GM19324 (cell line): ENCODE results near the gene ING1.
"Not testable (repeated sequence)": the region's sequence is repeated elsewhere in the genome, so short reads cannot be mapped to it uniquely, and the experiment has no call there.

Experiments used
- ATAC-seq: cut with Tn5 transposase; IDR thresholded peaks from one replicate; pipeline ENCODE4 v1.9.1; 2021; ENCODE audit warnings: mild to moderate bottlenecking, moderate library complexity; ENCODE audit not compliant: unreplicated experiment, low FRiP score

The ING1 gene

DNA sequence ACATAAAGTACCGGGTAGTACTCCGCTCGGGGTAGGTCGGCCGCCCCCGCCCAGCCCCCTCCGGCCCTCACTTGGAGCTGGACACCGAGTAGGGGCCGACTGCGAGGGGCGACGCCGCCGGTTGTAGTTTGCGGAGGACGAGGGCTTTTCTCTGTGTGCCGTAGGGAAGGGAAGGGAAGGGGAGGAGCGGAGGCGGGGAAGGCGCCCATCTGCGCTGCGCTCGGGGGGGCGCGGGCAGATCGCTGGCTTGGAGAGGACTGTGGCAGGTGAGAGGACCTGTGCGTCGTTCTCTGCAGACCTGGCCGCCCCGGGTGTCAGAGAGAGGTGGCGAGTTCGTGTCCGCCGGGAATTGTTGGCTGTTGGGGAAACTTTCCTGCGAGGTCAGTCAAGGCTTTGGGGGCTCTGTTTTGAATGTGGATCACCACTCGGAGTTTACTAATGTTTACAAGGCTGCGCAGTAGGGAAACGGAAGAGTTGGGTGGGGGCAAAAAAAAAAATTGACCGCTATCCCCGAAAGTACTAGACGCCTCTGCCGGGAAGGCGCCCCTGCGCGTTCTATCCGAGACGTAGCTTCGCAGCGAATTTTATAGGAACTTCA lies 1.4 kb downstream of the ING1 start:
- no peak for ATAC-seq

DNA sequence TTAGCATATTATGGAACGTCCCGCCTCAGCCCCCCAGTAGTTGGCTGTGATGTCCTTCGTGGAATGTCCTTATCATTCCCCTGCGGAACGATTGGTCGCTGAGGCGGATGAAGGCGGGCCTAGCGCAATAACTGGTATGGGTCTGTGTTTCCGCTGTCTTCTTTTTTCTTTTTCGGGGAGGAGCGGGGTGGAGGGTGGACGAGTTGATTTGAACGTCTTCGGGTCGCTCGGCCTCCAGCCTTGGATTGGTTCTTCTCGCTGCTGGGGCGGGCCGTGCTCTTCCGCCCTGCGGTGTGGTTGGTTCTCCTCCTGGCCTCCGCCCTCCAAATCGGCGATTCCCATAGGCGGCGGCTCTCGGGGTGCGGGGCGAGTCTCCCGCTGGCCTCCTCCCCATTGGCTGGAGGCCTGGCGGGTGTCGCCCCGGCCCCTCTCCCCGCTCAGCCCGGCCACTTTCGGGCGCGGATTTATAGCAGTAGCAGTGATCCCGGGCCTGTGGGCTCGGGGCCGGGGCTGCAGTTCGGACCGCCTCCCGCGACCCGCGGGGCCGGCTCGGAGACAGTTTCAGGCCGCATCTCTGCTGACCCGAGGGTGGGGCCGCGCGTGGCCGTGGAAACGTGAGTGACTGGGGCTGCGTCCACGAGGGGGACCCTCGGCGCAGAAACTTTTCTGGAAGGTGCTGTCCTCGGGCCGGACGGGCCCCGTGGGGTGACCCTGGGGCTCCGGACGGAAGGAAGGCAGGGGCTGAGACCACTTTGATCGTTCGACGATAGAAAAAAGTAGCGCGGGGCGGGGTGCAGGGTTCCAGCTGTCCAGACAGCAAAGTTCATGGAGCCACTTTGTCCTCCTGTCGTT lies 2.1 kb downstream of the ING1 start:
- ATAC-seq, result peak; percentile 64

DNA sequence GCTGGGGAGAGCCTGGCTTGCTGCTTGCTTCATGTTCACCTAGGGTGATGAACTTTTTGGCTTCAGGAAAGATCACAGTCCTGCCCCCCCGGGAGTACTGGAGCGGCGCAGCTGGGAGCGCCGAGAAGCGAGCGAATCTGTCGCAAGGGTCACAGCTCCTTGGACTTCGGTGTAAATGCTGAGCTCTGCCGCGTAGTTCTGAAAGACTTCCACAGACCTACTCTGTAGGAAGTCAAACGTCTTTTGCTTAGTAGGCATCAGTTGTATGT lies 2.7 kb downstream of the ING1 start:
- no peak for ATAC-seq

DNA sequence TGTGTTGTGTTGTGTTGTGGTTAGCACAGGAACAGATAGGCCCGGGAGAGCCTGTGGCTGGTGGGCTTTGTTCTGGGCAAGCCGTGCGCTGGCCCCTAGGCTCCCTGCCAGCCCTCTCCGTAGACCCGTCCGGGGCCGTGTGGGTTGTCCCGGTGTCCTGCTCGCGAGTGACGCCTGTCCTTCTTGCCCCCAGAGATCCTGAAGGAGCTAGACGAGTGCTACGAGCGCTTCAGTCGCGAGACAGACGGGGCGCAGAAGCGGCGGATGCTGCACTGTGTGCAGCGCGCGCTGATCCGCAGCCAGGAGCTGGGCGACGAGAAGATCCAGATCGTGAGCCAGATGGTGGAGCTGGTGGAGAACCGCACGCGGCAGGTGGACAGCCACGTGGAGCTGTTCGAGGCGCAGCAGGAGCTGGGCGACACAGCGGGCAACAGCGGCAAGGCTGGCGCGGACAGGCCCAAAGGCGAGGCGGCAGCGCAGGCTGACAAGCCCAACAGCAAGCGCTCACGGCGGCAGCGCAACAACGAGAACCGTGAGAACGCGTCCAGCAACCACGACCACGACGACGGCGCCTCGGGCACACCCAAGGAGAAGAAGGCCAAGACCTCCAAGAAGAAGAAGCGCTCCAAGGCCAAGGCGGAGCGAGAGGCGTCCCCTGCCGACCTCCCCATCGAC lies 5.7 kb downstream of the ING1 start:
- no peak for ATAC-seq

DNA sequence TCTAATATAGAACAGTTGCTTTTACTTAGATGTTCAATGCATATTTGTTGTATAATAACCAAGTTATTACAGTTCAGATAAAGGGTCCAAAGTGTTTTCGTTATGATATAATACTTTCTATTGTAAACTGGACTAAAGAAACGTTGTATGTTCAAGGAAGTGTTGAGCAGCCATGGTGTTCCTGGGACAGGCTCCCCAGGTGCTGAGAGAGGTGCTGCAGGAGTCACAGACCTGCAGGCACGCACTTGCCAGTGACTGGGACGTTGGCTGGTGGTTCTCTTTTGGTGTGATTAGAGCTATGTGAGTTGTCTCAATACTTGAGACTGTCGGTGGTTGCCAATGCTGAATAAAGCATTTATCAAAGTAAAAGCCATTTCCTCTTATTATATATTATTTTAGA lies 9.5 kb downstream of the ING1 start:
- ATAC-seq, result no peak

DNA sequence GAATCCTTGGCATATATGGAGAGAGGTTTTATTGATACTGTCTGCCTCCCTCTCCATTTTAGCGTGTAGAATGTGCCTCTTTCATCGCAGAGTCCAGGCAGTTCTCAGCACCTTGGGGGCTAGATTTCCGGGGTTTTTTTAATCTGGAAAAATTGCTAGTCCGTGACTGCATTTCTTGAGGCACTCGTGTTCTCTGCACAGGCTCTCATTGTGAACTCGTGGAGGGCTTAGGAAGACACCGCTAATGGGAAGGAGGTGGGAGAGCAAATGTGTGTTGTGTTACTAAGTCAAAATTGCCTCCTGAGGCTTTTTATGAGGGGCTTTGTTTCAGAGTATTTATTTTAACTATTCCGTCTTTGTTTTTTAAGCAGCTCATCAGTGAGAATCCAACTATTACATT lies 10.1 kb downstream of the ING1 start:
- ATAC-seq, result no peak

DNA sequence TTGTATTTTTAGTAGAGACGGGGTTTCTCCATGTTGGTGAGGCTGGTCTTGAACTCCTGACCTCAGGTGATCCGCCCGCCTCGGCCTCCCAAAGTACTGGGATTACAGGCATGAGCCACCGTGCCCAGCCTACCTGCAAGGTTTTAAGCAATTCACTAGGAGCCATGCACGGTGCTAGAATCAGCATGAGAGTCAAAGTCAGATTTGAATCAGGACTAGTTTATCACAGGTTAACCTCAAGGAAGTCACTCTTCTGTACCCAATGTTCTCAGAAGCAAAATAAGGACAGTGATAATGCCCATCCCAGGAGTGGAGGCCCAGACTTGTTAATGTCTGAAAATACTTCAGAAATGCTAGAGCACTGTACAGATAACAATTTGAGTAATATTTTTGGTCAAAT lies 12.7 kb downstream of the ING1 start:
- not testable (repeated sequence) for ATAC-seq

DNA sequence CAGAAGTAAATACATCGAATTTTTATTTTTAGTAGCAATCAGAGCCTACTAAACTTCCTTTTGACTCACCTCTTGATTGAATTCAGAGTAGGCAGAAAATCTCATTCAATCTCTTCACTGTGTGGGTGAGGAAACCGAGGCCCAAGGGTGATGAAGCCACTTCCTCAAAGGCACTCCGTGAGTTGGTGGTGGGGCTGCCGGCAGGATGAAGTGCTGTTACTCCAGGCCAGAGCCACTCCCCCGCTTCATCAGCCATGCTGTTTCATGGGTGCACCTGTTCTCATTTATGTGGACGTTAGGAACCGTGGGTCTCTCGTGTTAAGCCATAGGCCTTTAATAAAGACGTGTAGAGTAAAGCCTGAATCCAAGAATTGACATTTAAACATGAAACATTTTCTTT lies 13.2 kb downstream of the ING1 start:
- peak; percentile 78 for ATAC-seq

DNA sequence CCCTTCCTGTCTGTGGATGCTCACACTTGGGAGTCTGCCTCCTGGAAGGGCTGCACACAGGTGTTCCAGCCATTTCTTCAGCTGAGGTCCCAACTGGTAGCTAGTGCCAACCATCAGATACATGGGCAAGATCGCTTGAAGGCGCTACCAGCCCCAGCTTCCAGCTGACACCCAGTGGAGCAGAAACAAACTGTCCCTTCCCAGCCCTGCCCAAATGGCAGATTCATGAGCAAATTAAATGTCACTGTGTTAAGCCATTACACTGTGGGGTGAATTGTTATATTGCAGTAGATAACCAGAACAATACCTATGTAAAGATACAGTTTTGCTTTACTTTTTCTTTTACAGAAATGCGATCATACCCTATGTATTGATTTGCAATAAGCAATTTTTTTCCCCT lies 17.6 kb downstream of the ING1 start:
- no peak for ATAC-seq

DNA sequence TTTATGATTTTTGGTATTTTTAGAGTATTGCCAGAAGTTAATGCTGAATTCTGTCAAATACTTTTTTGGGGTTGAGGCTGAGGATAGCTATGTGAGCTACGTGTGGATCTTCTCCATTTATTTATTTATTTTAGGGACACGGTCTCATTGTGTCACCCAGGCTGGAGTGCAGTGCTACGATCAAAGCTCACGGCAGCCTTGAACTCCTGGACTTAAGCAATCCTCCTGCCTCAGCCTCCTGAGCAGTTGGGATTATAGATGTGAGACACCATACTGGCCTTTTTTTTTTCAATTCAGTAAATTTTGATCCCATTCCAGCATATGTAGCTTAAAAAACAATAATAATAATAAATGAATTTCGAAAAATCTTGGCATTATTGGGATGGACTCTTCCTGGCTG lies 21.1 kb downstream of the ING1 start:
- no peak for ATAC-seq

DNA sequence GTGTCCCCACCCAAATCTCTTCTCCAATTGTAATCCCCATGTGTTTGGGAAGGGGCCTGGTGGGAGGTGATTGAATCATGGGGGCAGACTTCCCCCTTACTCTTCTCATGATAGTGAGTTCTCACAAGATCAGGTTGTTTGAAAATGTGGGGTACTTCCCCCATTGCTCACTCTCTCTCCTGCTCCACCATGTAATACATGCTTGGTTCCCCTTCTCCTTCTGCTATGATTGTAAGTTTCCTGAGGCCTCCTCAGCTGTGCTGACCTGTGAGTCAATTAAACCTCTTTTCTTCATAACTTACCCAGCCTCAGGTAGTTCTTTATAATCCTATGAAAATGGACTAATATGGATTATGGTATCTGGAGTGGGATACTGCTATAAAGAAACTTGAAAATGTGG lies 24.1 kb downstream of the ING1 start:
- no peak for ATAC-seq

DNA sequence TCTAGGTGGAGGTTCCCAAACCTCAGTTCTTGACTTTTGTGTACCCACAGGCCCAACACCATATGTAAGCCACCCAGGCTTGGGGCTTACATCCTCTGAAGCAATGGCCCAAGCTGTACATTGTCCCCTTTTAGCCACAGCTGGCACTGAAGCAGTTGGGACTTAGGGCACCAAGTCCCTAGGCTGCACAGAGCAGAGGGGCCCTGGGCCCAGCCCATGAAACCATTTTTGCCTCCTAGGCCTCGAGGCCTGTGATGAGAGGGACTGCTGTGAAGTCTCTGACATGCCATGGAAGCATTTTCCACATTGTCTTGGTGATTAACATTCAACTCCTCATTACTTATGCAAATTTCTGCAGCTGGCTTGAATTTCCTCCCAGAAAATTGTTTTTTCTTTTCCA lies 30.2 kb downstream of the ING1 start:
- no peak for ATAC-seq

DNA sequence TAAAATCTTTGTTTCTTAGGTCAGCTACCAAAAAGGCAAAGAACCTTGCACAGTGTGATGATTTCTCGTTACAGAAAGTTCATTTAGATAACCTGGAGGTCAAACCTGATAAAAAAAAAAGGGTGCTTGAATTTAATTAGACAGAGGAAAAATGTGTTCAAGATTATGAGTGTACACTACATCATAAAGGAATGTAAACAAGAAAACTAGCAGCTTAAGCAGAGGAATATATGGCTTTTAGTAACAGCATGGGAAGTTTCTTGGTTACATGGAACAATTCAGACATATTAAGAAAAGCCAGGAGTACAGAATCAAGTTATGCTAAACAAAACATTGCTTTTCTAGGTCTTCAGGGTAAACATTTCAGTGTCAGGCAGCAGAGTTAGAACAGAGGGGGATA lies 32.9 kb downstream of the ING1 start:
- no peak for ATAC-seq

DNA sequence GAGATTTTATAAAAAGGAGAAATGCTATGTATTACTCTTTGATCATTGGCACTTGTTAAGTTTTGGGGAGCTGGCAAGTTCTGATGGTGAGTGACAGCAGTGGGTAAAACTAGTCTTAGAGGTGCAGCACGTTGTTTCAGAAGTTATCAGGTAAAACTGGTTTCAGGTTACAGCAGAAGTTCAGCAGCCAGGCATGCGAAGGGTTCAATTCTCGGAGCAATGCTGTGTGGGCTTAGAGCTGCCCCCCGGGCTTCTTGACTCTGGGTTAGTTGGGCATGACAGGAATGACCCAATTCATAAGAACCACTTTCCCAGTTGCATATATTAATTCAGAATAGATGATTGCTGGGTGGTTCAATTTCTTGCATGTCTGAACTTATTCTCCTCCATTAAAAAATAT lies 34.8 kb downstream of the ING1 start:
- ATAC-seq, result no peak

DNA sequence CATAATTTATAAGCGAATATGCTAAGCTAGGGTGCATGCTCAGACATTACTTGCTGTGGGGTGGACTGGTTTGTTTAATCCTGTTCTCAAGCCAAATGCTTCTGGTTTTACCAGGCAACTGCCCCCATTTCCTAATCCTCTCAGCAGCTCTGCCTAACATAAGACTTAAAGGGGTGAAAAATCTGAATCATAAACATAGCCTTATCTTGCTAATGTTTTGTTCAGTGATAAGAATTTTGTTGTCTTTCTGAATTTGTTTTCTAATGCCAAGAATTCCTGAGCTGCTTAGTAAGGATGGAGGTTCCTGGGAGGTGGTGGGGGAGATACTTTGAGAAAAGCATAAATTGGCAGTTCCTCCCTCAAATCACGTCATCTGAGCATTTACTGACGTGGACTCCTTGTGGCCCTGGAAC lies 42.7 kb downstream of the ING1 start:
- no peak for ATAC-seq

DNA sequence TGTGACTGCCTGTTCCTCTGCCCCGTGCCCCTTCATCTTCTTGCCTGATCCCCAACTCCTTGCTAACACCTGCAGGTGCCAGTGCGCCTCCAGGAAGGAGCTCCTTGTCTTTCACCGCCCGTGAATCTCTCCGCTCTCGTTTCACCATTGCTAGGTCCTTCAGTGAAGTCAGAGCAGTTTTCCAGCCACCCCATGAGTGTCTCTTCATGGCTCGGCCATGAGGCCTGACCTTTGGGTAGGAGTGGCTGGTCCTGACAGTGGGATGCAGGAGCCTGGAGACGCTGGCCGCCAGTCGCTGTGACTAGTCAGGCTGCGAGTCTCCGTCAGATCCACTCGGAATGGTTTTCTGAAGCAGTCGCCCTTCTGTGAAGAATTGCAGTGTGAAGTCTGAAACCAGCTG lies 43.8 kb downstream of the ING1 start:
- ATAC-seq, result no peak

DNA sequence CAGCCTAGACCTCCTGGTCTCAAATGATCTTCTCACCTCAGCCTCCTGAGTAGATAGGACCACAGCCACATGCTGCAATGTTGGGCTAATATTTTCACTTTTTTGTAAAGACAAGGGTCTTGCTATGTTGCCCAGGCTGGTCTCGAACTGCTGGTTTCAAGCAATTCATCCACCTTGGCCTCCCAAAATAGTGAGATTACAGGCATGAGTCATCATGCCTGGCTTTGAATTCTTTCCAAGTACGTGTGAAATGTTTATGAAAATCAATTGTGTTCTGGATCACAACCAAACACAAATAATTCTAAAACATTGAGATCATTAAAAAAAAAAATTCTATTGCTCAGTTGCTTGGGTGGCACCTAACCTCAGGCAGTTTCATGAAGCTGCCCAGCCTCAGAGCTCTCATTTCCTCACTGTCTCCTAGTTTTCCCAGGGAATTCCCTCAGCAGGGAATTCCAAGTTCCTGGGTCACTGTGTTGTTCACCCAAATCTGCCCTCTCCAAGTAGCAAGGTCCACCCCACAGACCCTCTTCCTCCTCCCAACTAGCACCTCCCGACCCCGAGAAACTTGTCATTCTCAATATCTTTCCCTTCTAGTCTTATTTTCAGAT lies 44.8 kb downstream of the ING1 start:
- ATAC-seq, result no peak

DNA sequence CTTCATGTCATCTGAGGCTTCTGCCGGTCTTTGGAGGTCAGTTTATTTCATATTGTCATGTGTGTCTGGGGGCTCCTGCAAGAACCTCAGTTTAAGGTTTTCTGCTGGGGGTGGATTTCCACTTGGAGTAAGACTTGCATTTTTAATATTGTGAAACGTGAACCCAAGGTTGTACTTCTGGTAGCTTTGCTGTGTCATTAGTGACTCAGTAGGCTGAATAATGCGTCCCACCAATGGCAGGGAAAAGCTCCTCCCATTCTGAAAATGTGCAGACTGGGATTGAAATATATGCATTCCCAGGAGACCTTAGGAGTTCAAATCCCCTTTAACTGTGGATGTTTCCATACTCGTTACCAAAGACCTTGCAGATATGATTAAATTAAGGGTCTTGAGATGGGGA lies 46.2 kb downstream of the ING1 start:
- no peak for ATAC-seq

DNA sequence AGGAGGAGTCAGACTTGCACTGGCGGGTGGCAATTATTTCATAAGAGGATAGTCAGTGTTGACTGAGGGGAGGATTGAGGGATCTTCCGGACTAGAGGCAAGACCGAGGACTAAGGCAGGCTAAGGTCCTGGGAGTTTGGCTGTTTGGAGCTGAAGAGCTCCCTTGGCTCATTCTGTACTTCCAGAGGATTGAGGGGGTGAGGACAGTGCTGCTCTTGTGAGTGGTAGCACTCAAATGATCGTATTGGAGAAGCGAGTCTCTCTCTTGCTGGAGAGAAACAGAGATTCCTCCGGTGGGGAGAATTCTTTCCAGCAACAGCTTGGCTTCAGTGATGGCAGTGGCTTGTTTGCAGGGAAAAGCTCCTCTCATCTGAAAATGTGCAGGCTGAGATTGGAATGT lies 47.1 kb downstream of the ING1 start:
- ATAC-seq, result no peak

DNA sequence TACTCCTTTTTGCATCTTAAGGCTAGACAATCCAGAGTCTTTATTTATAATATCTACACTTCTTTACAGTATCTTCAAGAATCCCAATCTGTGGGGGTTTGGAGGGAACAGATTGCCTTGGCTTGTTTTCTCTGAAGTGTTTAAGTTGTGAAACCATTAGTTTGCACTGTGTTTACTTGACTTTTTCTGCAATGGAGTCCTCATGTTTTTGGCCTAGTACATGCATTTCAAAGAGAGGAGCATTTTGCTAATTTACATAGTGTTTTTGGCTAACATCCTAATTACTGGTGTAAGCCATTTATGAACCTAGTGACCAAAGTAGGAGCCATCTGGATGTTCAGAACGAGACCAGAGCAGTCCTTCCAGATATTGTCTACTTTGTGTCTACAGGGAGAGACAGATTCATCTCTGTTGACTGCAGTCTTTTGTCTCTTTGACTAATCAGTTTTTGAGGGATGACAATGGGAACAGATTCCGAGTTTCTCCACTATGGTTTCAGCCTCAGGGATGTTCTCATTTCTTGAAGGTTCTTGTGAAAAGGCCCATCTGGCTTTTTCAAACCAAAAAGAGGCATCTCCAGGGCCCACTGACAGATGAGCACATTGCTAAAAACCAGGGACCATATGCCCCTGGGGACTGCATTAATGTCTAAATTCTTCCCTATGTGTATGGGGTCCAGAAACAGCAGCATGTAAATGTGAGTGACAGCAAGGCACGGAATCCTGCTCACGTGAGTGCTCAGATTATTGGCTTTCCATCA lies 53.4 kb downstream of the ING1 start:
- ATAC-seq, result no peak

DNA sequence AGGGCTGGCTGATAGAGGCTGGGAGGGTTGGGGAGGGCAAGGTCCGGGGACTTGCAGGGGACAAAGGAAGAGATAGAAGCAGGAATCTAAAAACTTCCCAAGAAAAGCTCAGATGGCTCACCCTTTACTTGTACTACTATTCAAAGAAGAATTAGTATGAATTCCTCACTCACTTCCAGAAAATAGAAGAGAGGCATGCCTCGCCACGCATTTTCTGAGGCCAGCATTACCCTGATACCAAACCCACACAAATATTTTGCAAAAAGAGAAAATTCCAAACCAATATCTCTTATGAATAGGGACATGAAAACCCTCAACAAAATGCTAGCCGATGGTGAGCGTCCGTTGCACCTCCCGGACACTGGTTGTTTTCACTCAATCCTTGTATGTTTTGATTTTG lies 54.0 kb downstream of the ING1 start:
- ATAC-seq, result no peak
